Measurements from ENCODE around the gene SMIM15. TPM values are rescaled to one million over a fixed set of nuclear protein-coding genes. Genes with fewer than 3 reads are reported as not detected.
A peak's percentile ranks its signal among the peaks of the same experiment; 100 is the strongest.

The SMIM15 gene
- total and polyA plus RNA-seq, 2 of the 4 experiments (the other 2 are of a cell fraction): 49.7 to 94.3 TPM

DNA sequence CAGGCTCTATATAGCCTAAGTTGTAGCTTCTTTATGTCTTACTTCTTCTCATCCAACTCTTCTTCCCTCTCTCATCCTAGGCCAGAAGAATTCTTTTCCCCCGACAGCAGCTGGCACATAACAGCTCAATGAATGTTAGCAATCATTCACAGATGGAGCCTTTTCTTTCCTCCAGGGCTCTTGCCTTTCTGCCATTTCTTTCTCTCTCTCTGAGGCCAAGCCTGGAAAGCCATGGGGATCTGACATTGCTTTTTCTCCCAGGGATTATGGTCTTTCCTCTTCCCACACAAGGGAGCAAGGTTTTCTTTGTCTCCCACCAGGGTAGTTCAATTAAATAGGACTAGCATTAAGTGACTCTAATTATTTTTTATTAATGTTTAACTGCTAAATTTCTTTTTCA, 20.5 kb downstream of the SMIM15 start:
- TF ChIP-seq BHLHE40 (IDR thresholded peaks at IDR 0.05; ENCODE audit: low read depth, low read length): no peak
- TF ChIP-seq CHD1 (IDR thresholded peaks at IDR 0.05; ENCODE audit: low read depth, low read length): no peak
- TF ChIP-seq POLR2A (IDR thresholded peaks at IDR 0.05; ENCODE audit: low read depth, low read length): no peak
- TF ChIP-seq, protein P1, sequence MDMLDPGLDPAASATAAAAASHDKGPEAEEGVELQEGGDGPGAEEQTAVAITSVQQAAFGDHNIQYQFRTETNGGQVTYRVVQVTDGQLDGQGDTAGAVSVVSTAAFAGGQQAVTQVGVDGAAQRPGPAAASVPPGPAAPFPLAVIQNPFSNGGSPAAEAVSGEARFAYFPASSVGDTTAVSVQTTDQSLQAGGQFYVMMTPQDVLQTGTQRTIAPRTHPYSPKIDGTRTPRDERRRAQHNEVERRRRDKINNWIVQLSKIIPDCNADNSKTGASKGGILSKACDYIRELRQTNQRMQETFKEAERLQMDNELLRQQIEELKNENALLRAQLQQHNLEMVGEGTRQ (IDR thresholded peaks at IDR 0.05; ENCODE audit: low read depth, low read length): no peak
- Histone ChIP-seq H3K56ac (ENCODE audit: extremely low read depth, insufficient read depth, low read length) (no peak overlapping the region), H3K14ac (replicated peaks; ENCODE audit: low read depth, low read length) (0 out of 2 replicates have a peak overlapping the region, but pooled peaks have one; percentile 37), H3K4me1 (ENCODE audit: control insufficient read depth, insufficient read depth, low read length) (no peaks in the 10 kb centered on the region), H2BK120ac (ENCODE audit: low read depth, low read length) (no peak overlapping the region), H3K9ac (ENCODE audit: low read depth, low read length) (no peak overlapping the region), H3K4ac (ENCODE audit: low read depth, low read length) (no peak overlapping the region), H2AFZ (replicated peaks; ENCODE audit: low read length, poor library complexity) (no peak overlapping the region), H4K5ac (ENCODE audit: low read depth, low read length) (no peak overlapping the region), H3K9me3 (ENCODE audit: control insufficient read depth, insufficient read depth, low read length) (no peaks in the 10 kb centered on the region), H4K20me1 (ENCODE audit: insufficient read depth, low read length) (no peaks in the 10 kb centered on the region; the same call in 1 of the 2 replicates), H3K79me1 (ENCODE audit: low read depth in 1 of 2, low read length in 2 of 2) (peaks cover 0 to 3% of the 10 kb centered on the region in 2 experiments; a peak in 1 of 4 replicates), H3K23ac (ENCODE audit: low read depth, low read length) (no peak overlapping the region), H3K9me1 (ENCODE audit: insufficient read depth, low read length) (no peaks in the 10 kb centered on the region; the same call in 1 of the 2 replicates), H3K27me3 (ENCODE audit: control insufficient read depth, insufficient read depth, low read length) (no peaks in the 10 kb centered on the region), H2BK5ac (ENCODE audit: low read depth, low read length, poor library complexity, severe bottlenecking) (no peak overlapping the region), H2AK5ac (ENCODE audit: low read depth, low read length) (no peak overlapping the region), H2AK9ac (replicated peaks; ENCODE audit: low read depth, low read length, poor library complexity) (no peak overlapping the region), H2BK20ac (ENCODE audit: low read depth, low read length) (no peak overlapping the region), H3K18ac (ENCODE audit: low read depth, low read length) (no peak overlapping the region), H4K8ac (ENCODE audit: low read depth in 2 of 2, low read length in 2 of 2) (no peak overlapping the region), H2BK15ac (ENCODE audit: low read depth, low read length) (no peak overlapping the region), H3K4me3 (ENCODE audit: insufficient read depth, low read depth, low read length) (no peak overlapping the region), H3K27ac (ENCODE audit: insufficient read depth, low read length) (no peak overlapping the region), H3K36me3 (ENCODE audit: control insufficient read depth, insufficient read depth, low read length) (no peaks in the 10 kb centered on the region), H3K4me2 (ENCODE audit: low read depth, low read length) (no peak overlapping the region), H4K91ac (ENCODE audit: insufficient read depth, low read depth, low read length) (no peak overlapping the region)
- dilution Hi-C loops (cut with HindIII; ENCODE audit: low sequenced_read_pairs, unreplicated experiment): no loop called here
- WGBS, 2 experiments (ENCODE audit: extremely low coverage in 2 of 2, insufficient read length in 1 of 2): no CpG with 5 or more reads among the region's 1 CpG
- in situ Hi-C loops (cut with MboI; ENCODE audit: low sequenced_read_pairs): no loop called here
- POLR2A ChIA-PET (ENCODE audit: unreplicated experiment): no interaction called here
- CTCF ChIA-PET: no interaction called here
- ATAC-seq (ENCODE audit: low read depth) (no peak), DNase-seq (no peak)
- intact Hi-C loops (cut with micrococcal nuclease): no loop called here
- BruUV-seq (replicated peaks): no TSS peak
